ELF-1 (cell line): ENCODE results near the gene MACROD2.
A peak's percentile ranks its signal among the peaks of the same experiment; 100 is the strongest.

Source experiments
- DNase-seq: peaks from one replicate; pipeline ENCODE4 v3.0.0-alpha.2; 2016; ENCODE audit warnings: low read depth, low spot score

Gene MACROD2

DNA sequence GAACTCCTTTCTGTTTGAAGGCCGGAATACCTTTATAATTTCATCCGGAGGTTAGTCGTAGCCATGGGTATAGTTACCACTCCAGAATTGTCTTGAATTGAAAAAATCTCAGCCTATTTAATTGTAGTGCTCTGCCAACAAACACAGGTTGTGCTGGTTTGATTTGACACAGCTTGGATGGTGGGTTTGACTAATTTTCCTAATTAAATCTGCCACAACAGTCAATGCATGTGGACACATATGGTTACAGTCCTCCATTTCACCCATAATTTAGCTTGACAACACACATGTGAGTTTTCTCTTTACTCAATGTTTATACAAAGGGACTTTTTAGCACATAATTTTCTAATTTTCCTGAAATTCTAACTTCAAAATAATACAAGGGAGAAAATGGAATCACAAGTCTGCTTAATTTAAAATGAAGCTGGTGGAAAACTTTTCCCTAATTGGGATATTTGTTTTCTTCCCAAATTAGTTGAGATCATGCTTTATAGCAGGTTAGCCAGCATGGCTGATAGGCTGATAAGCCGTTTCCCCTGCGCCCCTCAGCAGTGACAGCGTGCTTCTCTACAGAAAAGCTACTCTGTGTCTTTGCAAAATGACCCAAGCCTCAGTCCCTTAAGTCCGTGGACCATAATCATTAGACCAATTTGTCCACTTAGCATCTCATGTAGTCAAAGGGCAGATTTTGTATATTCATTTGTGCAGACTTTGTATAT is 805.5 kb downstream of the MACROD2 start:
- DNase-seq = no peak

DNA sequence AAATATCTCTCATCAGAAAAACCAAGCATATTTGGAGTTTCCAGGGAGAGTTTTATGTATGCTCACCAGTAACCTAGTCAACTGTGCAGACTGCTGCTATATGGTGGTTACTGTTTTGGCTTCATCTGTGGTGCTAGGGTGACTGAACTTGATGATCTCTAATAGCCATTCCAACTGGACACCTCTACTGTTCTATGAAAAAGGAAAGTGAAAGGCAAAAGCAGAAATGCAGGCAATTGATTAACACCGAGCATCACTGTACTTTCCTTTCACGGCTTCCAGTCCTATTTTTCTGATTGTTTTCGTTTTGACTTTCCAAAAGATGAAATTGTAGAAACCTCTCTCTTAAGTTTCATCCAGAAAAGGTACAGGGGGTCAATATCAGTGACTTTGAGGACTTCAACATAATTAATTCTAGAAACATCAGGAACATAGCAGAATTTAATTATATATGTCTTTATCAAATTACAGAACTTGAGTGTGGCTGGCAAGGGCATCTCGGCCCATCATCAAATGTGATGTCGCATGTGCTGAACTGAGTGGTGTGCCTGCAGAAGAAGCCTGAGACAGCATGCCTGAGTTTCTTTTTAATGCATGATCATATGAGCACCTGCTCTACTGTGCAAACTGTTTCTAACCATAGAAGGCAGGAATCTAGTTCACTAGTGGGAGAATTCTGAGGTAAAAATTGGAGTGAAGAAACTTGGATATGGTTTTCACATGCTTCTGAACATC is 806.4 kb downstream of the MACROD2 start:
- DNase-seq = no peak

DNA sequence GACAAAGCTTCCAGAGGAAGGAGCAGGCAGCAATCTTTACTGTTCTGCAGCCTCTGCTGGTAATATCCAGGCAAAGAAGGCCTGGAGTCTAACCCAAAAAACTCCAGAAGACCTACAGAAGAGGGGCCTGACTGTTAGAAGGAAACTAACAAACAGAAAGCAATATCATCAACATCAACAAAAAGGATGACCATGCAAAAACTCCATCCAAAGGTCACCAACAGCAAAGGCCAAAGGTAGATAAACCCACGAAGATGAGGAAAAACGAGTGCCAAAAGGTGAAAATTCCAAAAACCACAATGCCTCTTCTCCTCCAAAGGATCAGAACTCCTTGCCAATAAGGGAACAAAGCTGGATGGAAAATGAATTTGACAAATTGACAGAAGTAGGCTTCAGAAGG is 811.9 kb downstream of the MACROD2 start:
- DNase-seq = no peak

DNA sequence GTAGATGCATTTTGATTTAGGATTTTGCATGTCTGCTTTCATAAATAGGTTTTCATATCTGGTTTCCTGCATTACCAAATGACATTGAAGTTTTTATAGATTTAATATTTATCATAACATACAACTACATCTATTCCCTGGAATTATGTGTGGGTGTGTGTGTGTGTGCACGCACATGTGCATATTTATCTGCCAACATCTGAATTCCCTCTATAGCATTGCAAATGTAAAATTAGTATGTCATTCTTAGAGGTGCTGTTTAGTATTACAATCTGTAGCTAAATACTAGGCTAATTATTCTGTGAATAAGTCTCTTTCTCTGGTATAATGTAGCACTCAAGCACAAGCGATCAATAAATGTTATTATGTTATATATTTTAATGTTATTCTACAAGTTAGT is 820.0 kb downstream of the MACROD2 start:
- no peak for DNase-seq

DNA sequence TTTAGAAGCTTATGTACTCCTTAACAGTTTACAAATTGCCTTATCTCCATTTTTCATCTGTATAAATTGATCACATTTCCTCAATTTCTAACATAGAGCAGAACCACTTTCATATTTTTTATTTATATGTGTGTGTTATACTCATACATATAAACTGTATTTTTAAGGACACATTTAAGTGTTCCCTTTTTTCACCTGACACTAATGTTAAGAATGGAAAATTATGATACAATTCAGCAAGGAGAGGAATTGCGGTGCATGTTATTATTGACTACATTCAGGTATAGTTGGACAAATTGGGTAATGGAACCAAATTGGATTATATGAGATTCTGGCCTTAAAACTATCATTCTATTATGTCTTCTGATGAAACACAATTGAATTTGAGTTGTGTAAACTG is 821.2 kb downstream of the MACROD2 start:
- DNase-seq = no peak

DNA sequence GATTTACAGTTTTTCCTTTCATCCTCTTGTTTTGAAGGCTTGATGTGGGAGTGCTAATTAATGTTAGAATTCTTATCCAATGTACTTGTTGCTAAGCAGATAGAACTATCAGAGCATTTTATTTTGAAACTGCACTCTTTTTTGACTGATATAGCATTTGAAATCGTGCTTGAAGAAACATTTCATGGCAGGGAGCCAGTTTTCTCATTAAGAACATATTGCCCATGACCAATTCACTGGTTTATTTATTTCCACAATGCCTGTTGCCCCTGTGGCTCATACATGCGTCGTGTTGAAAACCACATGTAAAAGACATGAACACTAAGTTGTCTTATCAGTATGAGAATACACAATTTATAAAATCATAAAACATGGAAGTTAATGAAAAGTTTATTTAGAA is 821.8 kb downstream of the MACROD2 start:
- no peak for DNase-seq

DNA sequence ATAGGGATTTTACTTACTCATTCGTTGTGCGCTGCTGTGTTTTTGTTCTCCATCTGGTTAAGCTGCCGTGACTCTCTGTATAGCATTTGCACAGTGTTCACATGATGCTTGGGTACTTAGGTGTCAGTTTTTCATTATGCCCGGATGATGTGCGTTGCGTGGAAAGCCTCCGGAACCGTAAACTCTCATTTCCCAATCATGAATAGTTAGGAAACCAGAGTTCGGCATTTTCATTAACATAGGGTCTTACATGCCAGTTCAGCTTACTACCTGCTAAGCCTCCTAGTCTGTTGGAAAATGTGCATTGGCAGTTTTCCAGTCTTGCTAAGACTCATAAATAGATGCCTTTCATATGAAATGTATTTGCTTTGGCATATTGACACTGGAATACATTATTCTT is 825.5 kb downstream of the MACROD2 start:
- no peak for DNase-seq

DNA sequence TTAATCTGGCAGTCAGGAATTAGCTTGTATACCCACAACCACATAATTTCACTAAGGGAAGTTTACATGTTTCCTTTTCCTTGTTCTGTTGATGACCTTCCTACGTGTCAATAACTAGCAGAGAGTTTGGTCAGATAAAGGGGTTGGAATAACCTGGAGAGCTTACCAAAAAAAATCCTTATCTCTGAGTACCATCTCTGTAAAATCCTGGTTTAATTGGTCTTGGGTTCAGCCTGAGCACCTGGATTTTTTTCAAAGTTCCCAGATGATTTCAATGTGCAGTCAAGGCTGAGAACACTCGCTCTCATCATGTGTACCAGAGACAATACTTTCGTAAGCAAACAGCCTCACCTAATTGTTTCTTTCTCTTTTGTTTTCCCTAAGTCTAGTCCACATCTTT is 825.9 kb downstream of the MACROD2 start:
- DNase-seq = no peak

DNA sequence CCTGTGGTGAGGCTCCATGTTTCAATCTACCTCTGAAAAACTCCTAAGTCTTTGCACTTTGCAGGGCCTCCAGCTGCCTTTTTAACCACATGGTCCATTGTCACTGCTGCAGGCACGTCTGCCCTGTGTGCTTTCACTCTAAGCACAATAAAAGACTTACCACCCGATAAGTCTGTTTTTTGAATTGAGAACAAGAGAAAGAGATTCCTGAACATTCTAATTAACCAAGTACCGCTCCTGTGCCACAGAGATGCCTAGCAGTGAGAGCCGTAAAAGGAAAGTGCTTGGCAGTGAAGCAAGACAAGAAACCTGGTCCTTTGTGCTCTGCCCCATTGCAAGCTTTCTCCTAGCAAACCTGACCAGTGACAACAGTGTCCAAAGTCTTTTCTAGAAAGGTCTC is 829.7 kb downstream of the MACROD2 start:
- DNase-seq = peak; percentile 2

DNA sequence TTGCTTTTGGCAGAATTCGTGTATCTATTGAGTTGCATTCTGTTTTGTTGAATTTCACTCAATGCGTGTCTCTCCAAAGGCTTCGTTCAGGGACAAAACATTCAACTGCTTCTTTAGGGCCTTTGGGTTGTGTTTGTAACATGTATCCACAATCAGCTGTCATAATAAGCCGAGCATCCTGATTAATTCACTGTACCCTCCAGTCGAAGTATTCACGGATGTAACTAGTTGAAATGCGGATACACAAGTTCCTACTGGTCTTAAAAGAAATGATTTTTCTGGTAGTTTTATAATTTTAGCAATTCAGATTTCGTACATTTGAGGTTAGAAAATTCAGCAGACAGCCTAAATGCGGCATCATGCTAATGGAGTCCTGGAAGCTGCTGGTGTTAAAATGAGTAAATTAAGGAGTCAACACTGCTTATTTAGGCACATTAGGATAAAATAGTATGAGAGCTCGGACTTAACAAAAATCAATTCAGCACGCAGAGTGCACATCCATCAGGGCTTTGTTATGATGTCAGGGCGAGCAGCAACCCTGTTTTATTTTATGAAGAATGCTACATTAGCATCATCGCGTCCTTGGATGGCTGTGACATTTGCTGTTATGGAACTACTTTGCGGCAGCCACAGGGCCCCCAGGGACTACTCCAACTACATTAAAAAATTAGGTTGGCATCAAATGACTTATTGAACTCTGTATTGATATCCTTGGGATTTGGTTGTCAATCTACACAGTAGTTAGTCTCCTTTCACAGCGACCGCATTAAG is 831.4 kb downstream of the MACROD2 start:
- no peak for DNase-seq

DNA sequence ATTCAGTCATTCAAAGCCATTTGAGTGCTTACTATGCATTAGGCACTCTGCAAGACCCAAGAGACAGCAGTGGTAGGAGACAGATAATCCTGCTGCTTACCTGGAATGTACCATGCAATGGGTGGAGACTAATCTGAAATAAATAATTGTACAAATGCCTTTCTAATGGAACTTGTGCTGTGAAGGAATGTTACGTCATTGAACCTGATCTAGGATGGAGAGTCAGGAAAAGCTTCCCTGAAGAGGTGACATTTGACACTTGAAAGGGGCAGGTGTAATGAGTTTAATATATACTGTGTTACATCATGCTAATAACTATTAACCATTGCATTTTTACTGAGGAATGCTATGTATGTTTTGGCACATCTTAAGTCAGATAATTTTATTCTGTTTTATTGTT is 833.1 kb downstream of the MACROD2 start:
- no peak for DNase-seq

DNA sequence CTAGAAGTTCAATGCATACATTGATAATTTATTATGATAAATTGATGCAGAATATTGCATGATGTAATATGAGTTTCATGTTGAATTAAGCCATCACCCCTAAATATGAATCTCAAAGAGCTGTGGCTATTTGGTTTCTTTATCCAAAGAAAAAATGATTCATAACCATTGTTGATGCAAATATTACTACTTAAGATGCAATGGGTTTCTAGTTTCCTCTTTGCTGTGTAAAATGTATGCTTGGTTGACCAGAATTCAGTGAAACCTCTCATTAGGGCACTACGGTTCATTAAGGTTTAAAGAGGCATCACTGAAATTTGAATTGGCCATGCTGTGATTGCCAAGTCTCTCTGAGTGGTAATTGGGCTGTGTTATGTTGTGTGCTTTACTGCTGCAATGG is 834.6 kb downstream of the MACROD2 start:
- DNase-seq = no peak

DNA sequence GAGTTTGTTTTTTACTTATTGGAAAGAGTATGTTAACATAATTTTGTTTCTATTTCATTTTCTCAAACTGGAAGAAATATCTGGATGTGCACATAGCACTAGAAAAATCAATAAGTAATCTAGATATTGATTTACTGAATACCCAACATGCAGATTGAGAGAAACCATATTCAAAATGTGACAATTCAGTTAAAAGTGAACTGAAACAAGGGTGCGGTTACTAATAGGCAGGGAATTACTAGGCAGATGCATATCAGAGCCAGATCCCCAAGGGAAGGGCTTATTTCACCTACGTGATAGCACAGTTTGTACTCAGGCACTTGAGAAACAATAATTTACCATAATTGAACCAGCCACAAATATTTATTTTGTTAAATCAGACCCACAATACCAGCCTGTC is 835.1 kb downstream of the MACROD2 start:
- no peak for DNase-seq

DNA sequence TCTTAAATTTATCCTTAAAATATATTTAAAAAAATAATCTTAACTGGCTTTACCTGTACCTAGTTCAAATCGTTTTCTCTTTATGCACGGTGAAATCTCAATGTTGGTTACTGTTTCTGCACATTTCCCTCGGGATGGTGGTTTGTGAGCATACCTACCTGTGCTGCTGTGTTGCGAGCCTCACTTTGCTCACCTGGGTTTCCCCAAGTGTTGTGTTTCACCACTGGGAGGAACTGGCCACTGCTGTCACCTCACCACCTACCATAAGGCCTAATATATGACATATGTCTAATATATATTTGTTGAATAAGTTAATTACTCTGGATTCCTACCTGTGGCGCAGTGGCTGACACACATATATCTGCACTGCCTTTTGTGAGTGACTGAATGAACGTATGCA is 835.6 kb downstream of the MACROD2 start:
- no peak for DNase-seq

DNA sequence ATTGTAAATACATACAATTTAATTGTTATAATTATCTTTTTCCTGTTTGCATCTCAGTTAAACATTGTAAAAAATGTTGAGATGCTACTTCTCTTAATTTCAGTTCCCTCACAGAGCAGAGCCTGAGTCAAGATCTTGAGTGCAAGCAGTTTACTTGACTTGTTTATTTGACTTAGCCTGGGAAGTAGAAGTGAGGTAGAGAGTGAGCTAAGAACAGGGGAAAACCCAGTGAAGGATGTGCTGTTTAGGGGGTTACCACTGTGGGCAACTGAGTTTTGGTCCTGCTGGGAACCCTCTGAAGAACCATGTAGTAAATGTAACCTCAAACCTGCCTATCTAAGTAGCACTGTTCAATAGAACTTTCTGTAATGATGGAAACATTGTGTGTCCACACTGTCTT is 837.3 kb downstream of the MACROD2 start:
- DNase-seq = no peak

DNA sequence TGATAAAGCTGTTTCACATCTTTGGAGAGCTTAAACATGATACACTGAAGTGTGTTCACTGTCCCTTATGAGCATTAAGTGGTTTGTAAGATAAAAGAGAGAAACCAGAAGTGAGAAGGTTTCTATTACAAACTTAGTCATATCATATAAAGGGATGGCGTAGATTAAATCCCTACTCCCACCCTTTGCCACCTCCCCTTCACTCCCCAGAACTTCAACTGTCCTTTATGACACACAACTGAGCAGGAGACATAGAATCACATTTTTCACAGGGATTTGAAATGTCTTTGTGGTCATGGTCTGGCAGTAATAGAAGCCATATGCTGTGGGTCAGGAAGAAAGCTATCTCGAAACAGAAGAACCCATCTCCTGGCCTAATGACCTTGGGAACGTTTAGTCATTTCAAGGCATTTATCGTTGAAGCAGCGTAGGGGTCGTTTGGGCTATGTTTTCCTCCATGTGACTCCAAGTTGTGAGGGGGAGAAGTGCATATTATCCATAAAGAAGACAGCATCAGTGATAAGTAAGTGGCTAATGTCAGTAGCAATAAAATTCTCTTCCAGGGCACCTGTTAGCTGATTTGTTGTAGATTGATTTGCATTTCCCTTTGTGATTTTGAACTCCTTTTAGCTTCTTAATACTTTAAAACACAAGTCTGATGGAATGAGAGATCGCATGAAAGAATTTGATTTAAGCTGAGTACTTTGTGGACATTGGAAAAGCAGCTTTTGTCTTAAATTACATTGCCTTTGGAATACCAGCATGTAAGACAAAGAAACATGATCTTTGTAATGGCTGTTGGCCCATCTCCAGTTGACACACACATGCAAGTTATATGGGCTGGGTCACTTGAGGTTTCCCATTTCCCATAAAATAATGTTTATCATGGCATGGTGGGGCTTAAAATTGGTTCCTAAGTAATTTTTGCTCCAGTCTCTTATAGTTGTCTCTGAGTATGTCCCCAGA is 843.6 kb downstream of the MACROD2 start:
- no peak for DNase-seq

DNA sequence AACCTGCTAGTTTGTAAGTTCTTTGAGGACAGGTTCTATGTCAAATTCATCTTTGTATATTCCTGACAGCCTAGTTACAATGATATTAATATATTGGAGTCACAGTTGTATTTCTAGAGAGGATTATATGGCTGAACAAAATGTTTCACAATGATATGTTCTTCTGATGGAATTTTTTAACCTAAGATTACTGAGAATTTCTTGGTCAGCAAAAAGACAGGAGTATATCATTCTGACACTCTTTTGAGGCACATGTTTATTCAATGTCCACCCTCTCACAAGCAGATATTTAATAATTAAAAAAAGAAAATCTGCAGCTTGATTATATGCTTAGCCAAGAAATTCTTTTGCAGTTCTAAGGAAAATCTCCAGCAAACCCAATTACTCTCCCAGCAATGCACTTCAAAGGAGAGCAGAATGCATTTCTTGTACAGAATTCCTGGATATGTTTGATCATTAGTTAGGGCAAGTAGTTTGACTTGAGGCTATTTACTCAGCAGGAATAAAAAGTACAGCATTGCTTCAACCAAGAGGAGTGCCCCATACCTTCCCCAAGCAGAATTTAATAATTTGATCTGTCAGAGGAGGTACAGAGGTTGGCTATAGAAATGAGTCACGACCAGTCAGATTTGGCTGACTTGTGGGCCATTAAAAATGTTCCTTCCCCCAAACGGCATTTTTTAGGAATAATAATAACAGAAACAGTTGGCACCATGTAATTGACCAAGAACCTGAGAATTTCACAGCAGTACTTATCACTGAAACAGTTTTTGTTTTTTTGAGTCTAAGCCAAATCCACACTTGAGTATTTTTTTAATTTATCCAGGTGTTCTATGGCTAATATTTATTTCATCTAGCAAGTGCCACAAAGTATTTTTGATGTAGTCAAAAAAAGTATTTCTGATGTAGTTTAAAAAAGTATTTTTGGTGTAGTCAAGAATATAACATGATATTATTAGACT is 850.2 kb downstream of the MACROD2 start:
- no peak for DNase-seq

DNA sequence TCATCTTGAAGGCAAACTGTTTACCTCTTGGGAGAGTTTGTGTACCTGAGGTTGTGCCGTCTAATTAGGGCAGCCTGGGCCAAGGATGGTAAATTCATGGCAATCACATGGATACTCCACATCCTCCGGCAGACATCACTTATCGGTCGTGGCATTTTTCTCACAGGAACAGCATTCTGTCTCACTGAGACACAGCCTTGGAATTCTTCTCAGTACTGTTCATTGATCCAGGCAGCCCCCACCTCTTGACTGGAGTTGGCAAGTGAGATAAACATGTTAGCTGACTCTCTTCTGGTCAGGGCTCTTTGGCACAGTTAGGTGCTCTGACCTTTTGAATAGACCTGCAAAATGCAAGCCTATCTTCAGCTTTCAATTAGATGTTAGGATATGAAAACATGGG is 853.5 kb downstream of the MACROD2 start:
- peak; percentile 8 for DNase-seq

DNA sequence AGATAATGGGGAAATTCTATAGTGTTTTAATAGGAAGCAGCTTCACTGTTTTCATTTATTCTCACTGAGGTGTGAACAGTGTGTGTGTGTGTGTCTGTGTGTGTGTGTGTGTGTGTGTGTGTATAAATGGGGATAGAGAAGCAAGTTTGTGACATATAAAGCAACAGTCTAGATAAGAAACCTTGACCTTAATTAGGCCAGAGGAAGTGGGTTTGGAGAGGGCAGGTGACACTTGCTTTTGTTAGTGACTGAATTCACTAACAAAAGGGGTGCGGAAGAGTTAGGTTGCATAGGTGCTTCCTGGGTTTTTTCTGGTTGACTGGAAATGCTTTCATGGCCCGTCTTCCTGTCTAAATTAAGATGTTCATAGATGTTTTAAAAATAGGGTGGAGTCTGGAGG is 857.8 kb downstream of the MACROD2 start:
- DNase-seq = no peak

DNA sequence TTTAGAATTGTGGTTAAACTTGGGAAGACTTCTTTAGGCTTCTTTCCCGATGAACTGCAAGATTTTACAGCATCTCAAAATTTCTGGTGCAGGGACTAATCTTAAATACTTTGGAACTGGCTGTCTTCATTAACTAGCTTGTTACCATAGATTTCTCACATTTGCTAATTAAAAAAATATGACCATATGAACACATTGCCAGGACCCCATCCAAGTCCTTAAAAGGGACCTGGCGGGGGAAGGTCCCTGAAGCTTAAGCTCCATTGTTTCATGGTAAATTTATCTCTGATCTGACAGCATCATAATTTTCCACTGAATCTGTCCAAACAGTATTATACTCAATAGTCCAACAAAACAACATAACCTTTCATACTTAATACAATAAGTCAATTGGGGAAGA is 859.9 kb downstream of the MACROD2 start:
- no peak for DNase-seq
